HG03139 (cell line): ENCODE data around the gene ABCD2.
"Not testable (repeated sequence)": the region's sequence is repeated elsewhere in the genome, so short reads cannot be mapped to it uniquely, and the experiment has no call there.

Experiments used
- ATAC-seq: cut with Tn5 transposase; IDR thresholded peaks from one replicate; pipeline ENCODE4 v1.9.1; 2021; ENCODE audit not compliant: unreplicated experiment

ABCD2 gene

DNA sequence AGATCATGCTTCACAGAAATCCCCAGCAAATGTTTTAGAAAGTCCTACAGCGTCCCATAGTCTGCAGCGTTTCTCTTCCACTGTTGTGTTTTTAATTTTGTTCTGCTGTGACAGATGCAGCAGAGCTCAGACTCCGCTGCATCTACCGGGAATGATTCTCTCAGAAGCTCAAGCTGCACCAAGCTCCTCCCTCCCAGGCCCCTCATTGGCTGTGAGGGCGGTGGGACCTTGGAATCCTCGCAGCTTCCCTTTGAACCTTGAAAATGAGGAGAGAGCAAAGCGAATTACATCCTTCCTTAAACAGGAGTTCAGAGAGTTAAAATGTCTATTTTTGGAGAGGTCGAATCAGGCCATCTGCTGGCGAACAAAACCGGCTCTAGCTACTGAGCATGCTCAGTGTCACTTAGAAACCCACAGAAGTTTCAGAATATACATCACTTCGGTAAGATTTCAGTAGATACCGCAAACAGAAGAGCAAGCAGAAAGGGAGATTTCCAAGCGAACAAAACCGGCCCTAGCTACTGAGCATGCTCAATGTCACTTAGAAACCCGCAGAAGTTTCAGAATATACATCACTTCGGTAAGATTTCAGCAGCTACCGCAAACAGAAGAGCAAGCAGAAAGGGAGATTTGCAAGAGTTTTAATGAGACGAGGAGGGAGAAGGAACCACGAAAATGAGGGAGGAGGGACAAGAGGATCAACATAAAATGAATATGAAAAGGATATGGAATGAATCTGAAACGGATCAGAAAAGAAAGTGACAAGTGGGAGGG is at the start of gene ABCD2:
Gene ABCD2 (minus strand): TSS at position 144 of the 774 bp plus-strand sequence. CDS start 188 bp downstream, outside the sequence.
- ATAC-seq, result peak; percentile 83

DNA sequence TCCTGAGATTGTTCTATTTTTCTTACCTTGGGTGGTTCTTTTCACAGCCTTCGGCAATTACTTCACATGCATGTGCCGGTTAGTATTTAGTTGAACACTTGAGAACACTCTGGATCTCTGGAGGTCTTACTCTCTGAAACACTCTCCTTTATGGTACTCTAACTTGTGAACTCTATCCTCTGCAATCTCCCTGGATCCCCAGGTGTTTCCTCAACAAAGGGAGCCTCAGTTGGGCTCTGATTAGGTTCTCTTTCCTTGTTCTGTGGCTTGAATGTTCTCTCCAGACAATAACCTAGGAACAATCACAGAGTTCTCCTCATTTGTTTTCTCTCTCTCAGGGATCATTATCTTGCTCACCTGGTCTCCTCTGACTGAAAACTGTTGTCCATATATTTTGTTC is 40.5 kb upstream of the ABCD2 start:
- no peak for ATAC-seq

DNA sequence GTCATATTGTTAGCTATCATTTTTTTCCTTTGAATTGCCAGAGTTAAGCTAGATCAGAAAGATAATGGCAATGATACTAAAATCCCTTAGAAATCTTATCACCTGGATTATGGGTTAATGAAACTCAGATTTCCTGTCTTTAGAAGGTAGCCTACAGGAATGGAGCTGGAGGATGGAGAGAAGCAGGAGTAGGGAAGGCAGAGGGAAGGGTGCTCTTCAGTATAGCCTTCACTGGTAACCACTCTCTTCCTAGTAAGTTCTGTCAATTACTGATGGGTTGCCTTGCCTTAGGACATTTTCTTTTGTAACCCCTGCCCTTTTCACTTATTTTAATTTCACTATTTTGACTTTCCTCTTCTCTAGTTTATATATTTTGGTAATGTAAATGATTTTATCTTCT is 27.8 kb upstream of the ABCD2 start:
- ATAC-seq, result no peak

DNA sequence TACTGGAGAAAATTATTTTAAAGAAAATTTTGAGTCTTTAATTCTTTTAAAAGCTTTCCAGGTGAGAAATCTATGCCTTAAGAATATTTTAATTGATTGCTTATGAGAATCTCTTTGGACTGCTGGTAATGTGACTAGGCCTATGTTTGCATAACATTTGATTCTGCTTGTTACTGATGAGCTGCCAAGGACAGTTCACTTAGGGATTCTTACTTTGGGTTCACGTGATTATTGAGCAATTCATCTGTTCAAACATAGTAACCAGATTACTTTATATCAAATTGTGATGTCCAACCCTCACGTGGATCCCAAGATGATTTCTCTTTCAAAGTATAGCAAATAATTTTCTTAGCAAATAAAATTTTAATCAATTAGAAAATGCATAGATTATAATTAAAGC is 27.4 kb upstream of the ABCD2 start:
- no peak for ATAC-seq

DNA sequence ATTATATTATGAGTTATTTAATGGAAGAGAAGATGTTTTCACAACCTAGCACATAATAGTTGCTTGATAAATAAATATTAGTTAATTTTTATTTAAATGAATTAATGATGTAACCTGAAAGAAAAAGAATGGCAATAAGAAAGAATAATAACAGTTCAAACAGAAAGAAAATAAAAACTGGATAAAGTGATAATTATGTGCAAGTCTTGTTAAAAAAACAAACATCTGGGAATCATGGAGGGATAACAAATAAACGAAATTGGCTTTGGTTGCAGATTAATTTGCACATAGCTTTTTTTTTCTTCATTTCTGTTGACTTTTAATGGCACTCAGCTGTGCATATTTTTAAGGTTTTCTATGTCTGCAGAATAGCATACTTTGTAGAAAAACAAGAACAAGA is 23.4 kb upstream of the ABCD2 start:
- no peak for ATAC-seq

DNA sequence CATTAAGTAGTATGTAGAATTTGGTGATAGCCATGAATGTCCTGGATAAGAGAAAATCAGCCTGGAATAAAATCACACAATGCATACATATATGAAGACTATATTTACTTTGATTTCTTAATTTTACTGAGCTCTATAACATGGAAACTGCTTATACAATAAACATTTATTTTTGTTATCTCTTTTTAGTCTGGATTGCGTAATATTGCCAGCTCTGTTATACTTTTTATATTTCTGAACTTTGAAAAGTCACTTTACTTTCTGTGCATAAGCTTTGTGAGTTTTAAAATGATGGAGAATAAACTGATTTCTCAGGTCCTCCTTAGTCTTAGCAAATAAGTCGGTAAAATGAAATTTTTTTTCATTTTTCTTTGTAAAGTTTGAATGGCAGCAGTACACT is 19.2 kb upstream of the ABCD2 start:
- no peak for ATAC-seq

DNA sequence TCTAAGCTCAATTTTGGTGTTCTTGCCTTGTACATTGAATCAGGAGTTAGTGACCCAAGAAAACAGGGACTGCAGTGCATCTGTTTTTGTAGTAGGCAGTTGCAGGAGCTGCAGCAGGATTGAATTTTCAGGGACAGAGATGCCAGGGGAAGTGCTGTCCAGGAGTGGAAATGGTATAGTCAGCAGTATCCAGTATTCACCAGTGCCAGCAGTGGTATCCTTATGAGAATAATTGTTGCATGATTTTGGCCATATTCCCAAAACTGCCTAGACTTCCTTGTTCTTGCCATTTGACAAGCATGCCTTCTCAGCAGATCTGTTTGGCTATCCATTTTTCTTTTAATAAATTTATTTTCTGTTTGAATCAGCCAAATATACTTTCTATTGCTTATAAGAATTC is 18.6 kb upstream of the ABCD2 start:
- no peak for ATAC-seq

DNA sequence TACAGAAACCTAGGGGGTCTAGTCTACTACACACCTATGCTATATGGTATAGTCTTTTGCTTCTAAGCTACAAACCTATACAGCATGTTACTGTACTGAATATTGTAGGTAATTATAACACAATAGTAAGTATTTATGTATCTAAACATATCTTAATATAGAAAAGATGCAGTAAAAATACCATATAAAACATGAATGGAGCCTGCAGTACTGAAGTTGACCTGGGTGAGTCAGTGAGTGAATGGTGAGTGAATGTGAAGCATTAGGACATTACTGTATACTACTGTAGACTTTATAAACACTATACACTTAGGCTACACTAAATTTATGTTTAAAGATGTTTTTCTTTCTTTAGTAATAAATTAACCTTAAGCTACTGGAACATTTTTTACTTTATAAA is 13.1 kb upstream of the ABCD2 start:
- no peak for ATAC-seq

DNA sequence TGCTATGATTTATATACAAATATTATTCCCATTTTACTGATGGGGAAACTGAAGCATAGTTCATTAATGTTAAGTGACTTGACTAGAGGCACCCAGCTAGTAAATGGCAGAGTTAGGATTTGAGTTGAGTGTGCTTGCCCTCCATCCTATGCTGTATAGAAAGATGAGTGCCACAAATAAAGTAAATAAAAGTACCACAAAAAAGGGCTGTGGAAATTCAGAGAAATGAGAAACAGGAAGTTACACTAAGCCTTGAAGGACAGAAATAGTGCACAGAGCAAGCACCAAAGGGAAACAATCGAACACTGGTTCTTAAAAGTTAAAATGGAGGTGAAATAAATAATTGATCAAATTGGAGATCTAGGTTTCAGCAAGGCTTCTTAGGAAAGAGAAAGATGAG is 9.2 kb upstream of the ABCD2 start:
- no peak for ATAC-seq

DNA sequence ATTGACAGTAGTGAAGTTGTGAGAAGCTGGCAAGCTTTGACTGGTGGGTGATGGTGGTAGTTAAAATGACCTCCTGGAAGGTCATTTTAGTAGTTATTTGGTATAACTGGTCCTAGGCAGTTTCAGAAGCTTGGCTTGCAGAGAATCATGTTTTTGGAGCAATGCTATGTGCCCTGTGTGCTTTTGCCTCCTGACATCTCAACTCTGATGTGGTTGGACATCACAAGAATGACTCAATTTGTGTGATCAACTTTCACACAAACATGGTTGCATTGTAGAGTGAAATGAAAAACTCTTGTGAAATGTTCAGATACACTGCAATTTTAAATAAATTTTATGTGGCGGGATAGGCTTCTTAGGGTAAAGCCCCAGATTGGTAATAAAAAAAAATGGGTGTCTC is 8.3 kb upstream of the ABCD2 start:
- ATAC-seq, result no peak

DNA sequence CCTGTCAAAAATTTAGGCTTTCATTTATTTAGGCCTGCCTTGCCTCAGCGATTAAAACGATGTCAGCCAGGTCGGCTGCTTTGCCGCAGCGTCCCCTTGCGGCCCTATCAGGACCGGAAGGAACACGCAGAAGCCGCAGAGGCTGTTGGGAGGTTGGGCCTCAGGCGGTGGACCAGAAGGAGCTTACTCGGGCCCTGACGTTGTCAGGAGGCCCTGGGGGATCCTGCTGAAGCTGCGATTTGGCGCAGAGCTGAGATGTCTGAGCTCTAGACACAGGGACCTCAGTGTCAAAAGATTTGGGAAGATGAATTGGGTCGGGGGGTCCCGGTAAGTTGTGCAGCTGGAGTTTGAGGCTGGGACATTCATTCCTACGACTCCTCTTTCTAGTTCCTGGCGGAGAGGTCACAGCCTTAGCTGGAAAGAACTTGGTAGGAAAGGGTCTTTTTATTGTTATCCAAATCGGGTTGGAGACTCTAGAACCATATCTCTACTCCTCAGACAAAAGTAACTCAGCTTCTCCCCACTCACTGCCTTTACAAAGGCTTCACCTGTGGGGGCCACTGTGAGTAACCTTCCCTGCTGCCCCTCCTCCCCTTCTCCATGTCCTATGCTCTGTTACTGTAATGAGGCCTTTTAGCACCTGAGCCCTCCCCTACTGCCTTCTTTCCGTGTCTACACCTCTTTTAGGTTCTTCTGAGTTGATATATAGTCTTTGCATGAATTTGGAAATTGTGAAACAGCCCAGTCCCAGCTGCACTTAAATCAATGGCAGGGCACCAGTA is 6.6 kb upstream of the ABCD2 start:
- no peak for ATAC-seq

DNA sequence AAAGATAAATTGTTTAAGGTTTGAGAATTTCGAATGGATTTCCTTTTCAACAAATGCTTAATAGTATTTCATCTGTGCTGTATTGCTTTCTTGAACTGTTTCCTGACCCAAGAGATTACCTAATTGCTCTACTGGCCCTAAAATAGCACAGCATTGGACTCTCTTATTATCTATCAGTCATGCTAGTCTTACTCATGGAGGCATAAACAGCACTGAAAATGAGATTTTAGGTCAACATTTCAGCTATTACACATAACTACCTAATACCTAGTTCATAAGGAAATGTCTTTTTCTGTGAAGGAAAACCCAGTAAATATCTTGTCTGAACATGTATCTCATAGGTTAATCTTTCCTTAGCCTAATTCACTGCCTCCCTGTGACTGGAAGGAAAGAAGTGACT is 4.3 kb upstream of the ABCD2 start:
- no peak for ATAC-seq

DNA sequence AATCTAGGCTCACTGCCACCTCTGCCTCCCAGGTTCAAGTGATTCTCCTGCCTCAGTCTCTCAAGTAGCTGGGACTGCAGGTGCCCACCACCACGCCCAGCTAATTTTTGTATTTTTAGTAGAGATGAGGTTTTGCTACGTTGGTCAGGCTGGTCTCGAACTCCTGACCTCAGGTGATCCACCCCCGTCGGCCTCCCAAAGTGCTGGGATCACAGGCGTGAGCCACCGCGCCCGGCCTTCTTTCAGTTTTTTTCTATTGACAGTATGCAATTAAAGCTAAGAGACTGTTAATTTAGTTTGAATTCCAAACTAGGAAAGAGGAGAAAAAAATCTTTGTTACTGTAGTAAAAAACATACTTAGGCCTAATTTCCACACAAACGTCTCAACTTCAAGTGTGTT is 3.6 kb upstream of the ABCD2 start:
- ATAC-seq, result not testable (repeated sequence)

DNA sequence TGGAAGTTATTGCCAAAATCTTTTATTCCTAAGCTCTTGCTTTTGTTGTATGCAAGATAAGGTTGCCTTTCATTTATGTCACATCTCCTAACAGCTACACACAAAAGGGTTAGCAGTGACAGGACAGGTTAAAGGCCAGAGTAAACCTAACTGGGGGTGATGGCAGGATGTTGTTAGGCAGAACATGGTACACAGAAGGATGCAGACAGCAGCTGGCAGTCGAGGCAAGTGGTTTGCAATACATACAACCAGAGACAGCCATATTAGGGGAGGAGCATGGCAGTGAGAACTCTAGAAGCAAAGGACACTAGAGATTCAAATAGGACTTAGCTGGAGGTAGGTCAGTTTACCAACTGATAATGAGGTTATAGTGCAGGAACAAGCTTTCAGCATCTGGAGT is 2.7 kb upstream of the ABCD2 start:
- ATAC-seq, result no peak

DNA sequence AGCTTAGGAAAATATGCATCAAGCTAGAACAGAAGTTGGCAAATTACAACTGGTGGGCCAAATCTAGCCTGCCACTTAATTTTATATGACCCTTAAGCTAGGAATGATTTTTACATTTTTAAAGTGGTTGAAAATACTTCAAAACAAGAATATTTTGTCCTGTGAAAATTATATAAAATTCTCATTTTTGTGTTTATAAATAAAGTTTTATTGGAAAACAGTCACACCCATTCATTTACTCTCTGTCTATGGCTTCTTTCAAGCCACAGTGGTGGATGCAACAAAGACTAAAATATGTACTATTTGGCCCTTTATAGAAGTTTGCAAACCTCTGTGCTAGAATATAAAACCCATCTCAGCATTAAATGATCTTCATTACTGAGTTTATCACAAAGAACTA is 2.1 kb upstream of the ABCD2 start:
- ATAC-seq, result no peak

DNA sequence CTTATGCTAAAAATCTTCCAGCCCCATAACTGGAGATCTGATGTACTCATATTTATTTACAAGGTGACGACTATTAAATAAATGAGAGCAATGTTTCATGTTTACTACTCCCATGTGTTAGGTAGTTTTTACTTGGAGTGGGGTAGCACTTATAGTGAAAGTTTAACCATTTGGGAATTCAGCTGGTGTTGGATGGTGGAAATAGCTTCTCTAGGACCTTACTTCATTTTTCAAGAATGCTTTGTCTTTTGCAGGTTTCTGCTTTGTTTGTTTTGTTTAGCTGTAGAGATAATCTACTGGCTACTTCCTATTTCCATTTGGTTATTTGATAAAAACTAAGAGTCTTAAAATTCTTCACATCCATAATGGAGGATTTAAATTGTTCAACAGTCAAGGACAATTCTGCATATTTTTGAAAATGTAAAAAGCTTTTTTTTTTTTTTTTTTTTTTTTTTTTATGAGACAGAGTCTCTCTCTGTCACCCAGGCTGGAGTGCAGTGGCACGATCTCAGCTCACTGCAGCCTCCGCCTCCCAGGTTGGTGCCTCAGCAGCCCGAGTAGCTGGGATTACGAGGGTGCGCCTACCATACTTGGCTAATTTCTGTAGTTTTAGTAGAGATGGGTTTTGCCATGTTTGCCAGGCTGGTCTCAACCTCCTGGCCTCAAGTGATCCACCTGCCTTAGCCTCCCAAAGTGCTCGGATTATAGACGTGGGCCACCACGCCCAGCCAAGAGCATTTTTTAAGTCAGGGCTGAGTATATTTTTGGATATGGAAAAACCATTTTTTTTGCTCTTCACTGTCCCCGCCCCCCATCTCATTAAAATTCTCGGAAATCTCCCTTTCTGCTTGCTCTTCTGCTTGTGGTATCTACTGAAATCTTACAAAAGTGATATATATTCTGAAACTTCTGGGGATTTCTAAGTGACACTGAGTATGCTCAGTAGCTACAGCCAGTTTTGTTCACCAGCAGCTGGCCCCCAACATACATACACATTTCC is 1.4 kb upstream of the ABCD2 start:
- ATAC-seq, result no peak

DNA sequence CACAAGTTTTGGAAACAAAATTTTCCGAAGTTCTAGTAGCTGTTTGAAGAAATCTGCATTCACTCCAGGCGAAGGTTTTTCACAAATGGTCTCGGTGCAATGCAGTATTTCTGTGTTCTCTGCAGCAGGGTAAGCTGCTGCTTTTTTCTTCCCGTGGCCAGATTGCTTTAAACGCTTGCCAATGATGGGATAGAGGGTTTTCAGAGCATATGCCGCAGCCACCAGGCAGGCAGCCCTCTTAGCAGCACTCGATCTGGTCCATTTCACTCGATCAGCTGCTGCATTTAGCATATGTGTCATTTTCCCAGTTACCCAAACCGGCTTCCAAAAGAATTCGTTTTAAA is 315 bp downstream of the ABCD2 start:
- ATAC-seq, result peak; percentile 8

DNA sequence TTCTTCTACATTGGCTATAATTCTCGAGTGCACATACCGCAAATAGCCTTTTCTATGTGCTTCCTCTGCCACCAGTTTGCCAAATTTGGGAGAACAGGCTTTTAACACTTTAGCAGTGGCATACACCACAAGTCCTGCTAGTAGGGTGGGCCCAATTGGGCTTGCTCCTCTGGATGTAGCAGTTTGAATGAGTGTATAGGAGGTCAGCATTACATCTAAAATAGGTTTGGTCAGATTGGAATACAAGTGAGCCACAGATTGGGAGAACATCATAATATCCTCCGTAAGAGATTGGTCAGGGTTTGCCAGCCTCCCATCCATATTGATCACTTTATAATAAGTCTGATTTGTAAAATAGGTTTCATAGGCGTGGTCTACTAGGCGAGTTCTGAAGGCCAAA is 902 bp downstream of the ABCD2 start:
- ATAC-seq, result no peak

DNA sequence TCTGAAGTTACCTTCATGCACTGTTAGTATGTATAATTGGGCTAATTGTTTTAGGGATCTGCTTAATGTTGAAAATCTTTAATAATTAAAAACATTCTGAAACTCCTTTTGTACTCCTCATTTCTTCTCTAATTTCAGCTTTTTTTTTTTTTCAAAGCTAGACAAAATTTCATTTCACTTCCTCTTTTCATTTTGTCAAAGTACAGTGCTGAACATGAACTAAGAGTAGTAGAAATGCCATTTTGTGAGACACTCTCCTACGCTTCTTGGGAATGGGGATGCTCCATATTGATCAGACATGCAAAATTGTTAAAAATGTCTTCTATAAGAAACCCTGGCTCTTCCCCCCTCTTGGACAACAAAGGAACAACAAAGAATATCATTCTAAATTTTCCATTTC is 1.7 kb downstream of the ABCD2 start:
- ATAC-seq, result no peak

DNA sequence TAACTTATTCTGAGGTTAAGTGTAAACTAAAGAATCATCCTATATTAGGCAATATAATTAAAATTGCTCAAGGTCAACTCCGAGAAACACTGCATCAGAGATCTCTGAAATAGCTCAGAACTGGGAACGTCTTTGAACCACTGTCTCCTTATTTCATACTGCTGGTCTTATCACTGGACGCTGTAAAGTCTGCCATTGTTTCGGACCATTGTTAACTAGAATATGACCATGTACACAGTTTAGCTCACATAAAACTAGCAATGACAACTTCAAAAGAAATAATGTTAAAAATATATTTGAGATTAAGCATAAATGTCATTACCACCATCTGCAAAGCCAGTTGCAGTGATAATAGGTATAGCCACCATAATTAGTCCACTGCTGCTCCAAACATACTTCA is 2.9 kb downstream of the ABCD2 start:
- ATAC-seq, result no peak

DNA sequence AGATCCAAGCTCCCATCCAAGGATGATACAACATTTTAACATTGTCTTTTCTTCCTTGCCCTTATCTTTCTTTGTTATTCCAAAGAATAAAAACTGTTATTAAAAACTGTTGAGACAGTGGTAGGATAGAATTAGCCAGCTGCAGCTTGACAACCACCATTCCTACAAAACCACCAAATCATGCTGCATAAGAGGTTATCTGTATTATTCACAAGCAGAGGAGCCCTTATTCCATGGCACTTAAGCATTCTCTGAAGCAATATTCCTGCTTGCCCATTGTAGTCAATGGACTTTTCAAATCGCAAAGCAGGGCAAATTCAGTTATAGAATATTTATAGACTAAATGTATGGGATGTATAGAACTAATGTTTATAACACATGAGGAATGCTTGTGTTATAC is 3.4 kb downstream of the ABCD2 start:
- no peak for ATAC-seq
